ENCODE measurements around the gene MARCHF5. TPM values are rescaled to one million over a fixed set of nuclear protein-coding genes. Genes with fewer than 3 reads are reported as not detected.
"Not testable (repeated sequence)": the region's sequence is repeated elsewhere in the genome, so short reads cannot be mapped to it uniquely, and the experiment has no call there.

MARCHF5 gene
- total RNA-seq, 5 donors from 2014 or later (not counting 1 experiment from before 2014, with no cell fraction given) = 22.8 to 37.9 (median 32.7) TPM

DNA sequence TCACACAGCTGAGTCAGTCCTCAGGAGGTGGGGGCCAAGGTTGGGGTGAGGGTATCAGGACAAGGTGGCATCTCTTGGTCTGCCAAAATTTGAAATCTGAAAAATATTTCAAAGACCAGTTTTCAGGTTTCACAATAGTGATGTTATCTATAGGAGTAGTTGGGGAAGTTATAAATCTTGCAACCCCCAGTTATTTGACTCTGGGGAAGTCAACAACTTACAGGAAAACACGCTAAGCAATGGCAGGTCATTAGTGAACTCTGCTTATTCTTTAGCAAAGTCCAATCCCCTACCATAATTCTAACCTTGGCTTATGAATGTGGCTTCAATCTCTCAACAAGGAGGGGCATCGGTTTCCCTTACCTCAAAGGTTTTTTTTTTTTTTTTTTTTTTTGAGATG, 94.9 kb downstream of the MARCHF5 start:
- Mint-ChIP-seq H3K27me3 (peaks cover 12 to 24% of the 10 kb centered on the region in 2 donors), H3K27ac (no peak overlapping the region), H3K36me3 (no peaks in the 10 kb centered on the region), H3K9me3 (peaks cover 0 to 3% (median 0%) of the 10 kb centered on the region in 3 donors), H3K4me3 (no peak overlapping the region), H3K4me1 (no peaks in the 10 kb centered on the region)
- Histone ChIP-seq H3K27ac (ENCODE audit: low read length) (no peak overlapping the region), H3K4me3 (ENCODE audit: control insufficient read depth in 1 of 2, extremely low read depth in 1 of 2, low read length in 1 of 2) (no peak overlapping the region), H3K27me3 (replicated peaks in 1 of 2; ENCODE audit: control insufficient read depth in 2 of 2, extremely low read depth in 1 of 2, insufficient read depth in 2 of 2, low read length in 1 of 2) (peaks cover 0 to 15% of the 10 kb centered on the region in 2 experiments), H3K4me1 (ENCODE audit: control insufficient read depth in 1 of 2, extremely low read depth in 1 of 2, insufficient read depth in 2 of 2, low read length in 2 of 2) (no peaks in the 10 kb centered on the region), H3K36me3 (ENCODE audit: control insufficient read depth in 2 of 2, extremely low read depth in 1 of 2, insufficient read depth in 1 of 2, low read length in 1 of 2) (no peaks in the 10 kb centered on the region), H3K9me3 (no peaks in the 10 kb centered on the region)
- ATAC-seq (replicated peaks in 1 of 4) (no peak), DNase-seq (no peak)
- CTCF ChIA-PET = no interaction called here
- POLR2A ChIA-PET = no interaction called here
- no CpG with 5 or more reads among the region's 2 CpGs for WGBS (ENCODE audit: insufficient coverage)

DNA sequence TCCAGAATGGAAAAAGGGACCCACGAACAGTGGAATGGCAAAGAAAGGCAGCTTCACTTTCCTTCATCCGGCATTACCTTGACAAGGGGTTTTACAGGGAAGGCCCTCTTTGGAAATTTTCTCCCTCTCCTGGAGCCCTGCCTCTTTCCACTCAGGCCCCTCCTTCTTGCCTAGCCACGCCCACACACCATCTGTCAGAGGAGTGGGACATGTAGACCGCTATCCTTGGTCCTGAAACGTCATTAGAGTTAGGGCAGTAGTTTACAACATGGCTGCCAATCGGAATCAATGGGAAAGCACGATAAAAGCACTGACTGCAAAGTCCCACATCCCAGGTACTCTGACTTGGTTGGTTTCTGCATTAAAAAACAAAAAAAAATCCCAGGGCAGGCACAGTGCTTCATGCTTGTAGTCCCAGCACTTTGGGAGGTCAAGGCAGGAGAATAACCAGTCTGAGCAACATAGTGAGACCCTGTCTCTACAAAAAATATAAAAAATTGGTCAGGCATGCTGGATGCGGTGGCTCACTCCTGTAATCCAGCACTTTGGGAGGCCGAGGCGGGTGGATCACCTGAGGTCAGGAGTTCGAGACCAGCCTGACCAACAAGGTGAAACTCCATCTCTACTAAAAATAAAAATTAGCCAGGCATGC, 96.4 kb downstream of the MARCHF5 start:
- DNase-seq = peak in 1 of 35 experiments; percentile 14

DNA sequence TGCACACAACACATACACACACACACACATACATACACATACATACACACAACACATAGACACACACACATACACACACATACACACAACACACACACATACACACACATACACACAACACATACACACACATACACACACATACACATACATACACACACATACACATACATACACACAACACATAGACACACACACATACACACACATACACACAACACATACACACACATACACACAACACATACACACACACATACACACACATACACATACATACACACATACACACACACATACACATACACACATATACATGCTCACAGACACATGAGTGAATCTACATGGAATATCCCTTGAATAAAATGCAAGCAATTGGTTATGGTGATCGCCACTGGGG, 102.2 kb downstream of the MARCHF5 start:
- H3K9me3 Mint-ChIP-seq; H3K4me3 ChIP-seq (ENCODE audit: control insufficient read depth in 1 of 2, extremely low read depth in 1 of 2, low read length in 1 of 2); CTCF ChIA-PET; H3K27ac Mint-ChIP-seq; DNase-seq; POLR2A ChIA-PET; H3K27ac ChIP-seq (ENCODE audit: low read length); ATAC-seq (replicated peaks in 1 of 4); H3K36me3 ChIP-seq (ENCODE audit: control insufficient read depth in 2 of 2, extremely low read depth in 1 of 2, insufficient read depth in 1 of 2, low read length in 1 of 2); H3K36me3 Mint-ChIP-seq; H3K9me3 ChIP-seq; H3K4me1 Mint-ChIP-seq; H3K4me3 Mint-ChIP-seq; H3K4me1 ChIP-seq (ENCODE audit: control insufficient read depth in 1 of 2, extremely low read depth in 1 of 2, insufficient read depth in 2 of 2, low read length in 2 of 2): not testable (repeated sequence)
- H3K27me3 Mint-ChIP-seq = peaks cover 9 to 12% of the 10 kb centered on the region in 2 donors
- no CpG with 5 or more reads among the region's 1 CpG for WGBS (ENCODE audit: insufficient coverage)
- peaks cover 0 to 13% of the 10 kb centered on the region in 2 experiments for H3K27me3 ChIP-seq (replicated peaks in 1 of 2; ENCODE audit: control insufficient read depth in 2 of 2, extremely low read depth in 1 of 2, insufficient read depth in 2 of 2, low read length in 1 of 2)

More for the DNA sequence above, 96.4 kb downstream of the MARCHF5 start:
- no peaks in the 10 kb centered on the region for H3K4me1 ChIP-seq (ENCODE audit: control insufficient read depth in 1 of 2, extremely low read depth in 1 of 2, insufficient read depth in 2 of 2, low read length in 2 of 2)
- ATAC-seq (replicated peaks in 1 of 4) = no peak
- no peaks in the 10 kb centered on the region for H3K36me3 Mint-ChIP-seq
- POLR2A ChIA-PET = no interaction called here
- H3K9me3 Mint-ChIP-seq = peaks cover 0 to 3% (median 0%) of the 10 kb centered on the region in 3 donors
- WGBS (ENCODE audit: insufficient coverage) = 44% methylated on average over 4 of the region's 11 CpGs
- CTCF ChIA-PET = no interaction called here
- no peaks in the 10 kb centered on the region for H3K9me3 ChIP-seq
- no peak overlapping the region for H3K4me3 ChIP-seq (ENCODE audit: control insufficient read depth in 1 of 2, extremely low read depth in 1 of 2, low read length in 1 of 2)
- H3K27ac Mint-ChIP-seq = no peak overlapping the region
- peaks cover 0 to 13% of the 10 kb centered on the region in 2 experiments for H3K27me3 ChIP-seq (replicated peaks in 1 of 2; ENCODE audit: control insufficient read depth in 2 of 2, extremely low read depth in 1 of 2, insufficient read depth in 2 of 2, low read length in 1 of 2)
- H3K4me1 Mint-ChIP-seq = no peaks in the 10 kb centered on the region
- H3K27ac ChIP-seq (ENCODE audit: low read length) = no peak overlapping the region
- H3K27me3 Mint-ChIP-seq = peaks cover 12 to 23% of the 10 kb centered on the region in 2 donors
- H3K4me3 Mint-ChIP-seq = no peak overlapping the region
- no peaks in the 10 kb centered on the region for H3K36me3 ChIP-seq (ENCODE audit: control insufficient read depth in 2 of 2, extremely low read depth in 1 of 2, insufficient read depth in 1 of 2, low read length in 1 of 2)

DNA sequence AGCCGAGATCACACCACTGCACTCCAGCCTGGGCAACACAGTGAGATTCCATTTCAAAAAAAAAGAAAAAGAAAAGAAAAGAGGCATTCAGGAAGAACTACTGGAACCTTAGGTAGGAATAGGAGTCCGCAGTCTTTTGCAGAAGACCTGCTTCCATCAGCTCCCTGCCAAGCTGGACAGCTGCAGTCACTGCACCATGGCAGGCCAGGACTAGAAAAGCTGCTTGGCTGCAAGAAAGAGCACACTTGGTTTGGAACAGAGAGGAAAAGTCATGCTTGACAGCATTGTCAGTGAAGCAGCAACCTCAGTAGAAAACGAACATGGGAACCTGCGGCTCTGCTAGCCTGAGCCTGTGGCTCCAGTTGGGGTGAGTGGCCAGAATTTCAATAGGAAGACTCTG, 104.3 kb downstream of the MARCHF5 start:
- Histone ChIP-seq H3K27me3 (replicated peaks in 1 of 2; ENCODE audit: control insufficient read depth in 2 of 2, extremely low read depth in 1 of 2, insufficient read depth in 2 of 2, low read length in 1 of 2) (peaks cover 0 to 10% of the 10 kb centered on the region in 2 experiments), H3K27ac (ENCODE audit: low read length) (no peak overlapping the region), H3K36me3 (ENCODE audit: control insufficient read depth in 2 of 2, extremely low read depth in 1 of 2, insufficient read depth in 1 of 2, low read length in 1 of 2) (no peaks in the 10 kb centered on the region), H3K4me3 (ENCODE audit: control insufficient read depth in 1 of 2, extremely low read depth in 1 of 2, low read length in 1 of 2) (no peak overlapping the region), H3K4me1 (ENCODE audit: control insufficient read depth in 1 of 2, extremely low read depth in 1 of 2, insufficient read depth in 2 of 2, low read length in 2 of 2) (no peaks in the 10 kb centered on the region), H3K9me3 (no peaks in the 10 kb centered on the region)
- Mint-ChIP-seq H3K4me3 (no peak overlapping the region), H3K4me1 (no peaks in the 10 kb centered on the region), H3K36me3 (no peaks in the 10 kb centered on the region), H3K9me3 (peaks cover 6 to 7% (median 7%) of the 10 kb centered on the region in 3 donors), H3K27ac (no peak overlapping the region), H3K27me3 (peaks cover 3 to 8% of the 10 kb centered on the region in 2 donors)
- ATAC-seq (replicated peaks in 1 of 4) (no peak), DNase-seq (no peak)
- WGBS (ENCODE audit: insufficient coverage) = 93% methylated on average over 4 of the region's 4 CpGs
- ChIA-PET CTCF (no interaction called here), POLR2A (no interaction called here)

DNA sequence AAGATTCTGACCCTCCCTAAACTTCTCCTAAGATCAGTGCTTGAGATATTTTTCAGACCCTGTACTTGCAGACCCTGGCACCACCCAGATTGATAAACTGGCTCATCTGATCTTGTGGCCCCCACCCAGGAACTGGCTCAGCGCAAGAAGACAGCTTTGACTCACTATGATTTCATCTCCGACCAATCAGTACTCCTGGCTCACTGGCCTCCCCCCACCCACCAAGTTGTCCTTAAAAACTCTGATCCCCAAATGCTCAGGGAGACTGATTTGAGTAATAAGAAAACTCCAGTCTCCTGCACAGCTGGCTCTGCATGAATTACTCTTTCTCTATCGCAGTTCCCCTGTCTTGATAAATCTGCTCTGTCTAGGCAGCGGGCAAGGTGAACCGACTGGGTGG, 111.3 kb downstream of the MARCHF5 start:
- POLR2A ChIA-PET; H3K4me1 Mint-ChIP-seq; H3K27ac Mint-ChIP-seq; H3K9me3 Mint-ChIP-seq; H3K27me3 Mint-ChIP-seq; ATAC-seq (replicated peaks in 1 of 4); H3K9me3 ChIP-seq; DNase-seq; CTCF ChIA-PET; H3K4me3 ChIP-seq (ENCODE audit: control insufficient read depth in 1 of 2, extremely low read depth in 1 of 2, low read length in 1 of 2); H3K36me3 Mint-ChIP-seq; H3K4me1 ChIP-seq (ENCODE audit: control insufficient read depth in 1 of 2, extremely low read depth in 1 of 2, insufficient read depth in 2 of 2, low read length in 2 of 2); H3K4me3 Mint-ChIP-seq; H3K27ac ChIP-seq (ENCODE audit: low read length); H3K36me3 ChIP-seq (ENCODE audit: control insufficient read depth in 2 of 2, extremely low read depth in 1 of 2, insufficient read depth in 1 of 2, low read length in 1 of 2): not testable (repeated sequence)
- WGBS (ENCODE audit: insufficient coverage) = 83% methylated on average over 3 of the region's 5 CpGs
- H3K27me3 ChIP-seq (replicated peaks in 1 of 2; ENCODE audit: control insufficient read depth in 2 of 2, extremely low read depth in 1 of 2, insufficient read depth in 2 of 2, low read length in 1 of 2) = peaks cover 0 to 13% of the 10 kb centered on the region in 2 experiments

Other genes starting within 250 kb of the MARCHF5 start
- 1 to 10 TPM; 2.7 to 4.1 (median 3.1) TPM for gene CPEB3, start 89 bp upstream of the MARCHF5 start, total RNA-seq

All from T-cell (primary cell).